H54 (cell line): Measurements from ENCODE around the gene DRC3.

Source experiments
- DNase-seq: peaks from one replicate; pipeline ENCODE4 v3.0.0; 2011; ENCODE audit warnings: low spot score, mixed read lengths; ENCODE audit not compliant: insufficient read length
- FAIRE-seq: peaks from 3 replicates; lab custom pipeline; 2011; peaks lifted over from hg19 to GRCh38; lab: Jason Lieb, UNC
- POLR2A ChIP-seq: IDR thresholded peaks from 2 replicates; pipeline ENCODE4 v1.6.1; 2011; ENCODE audit warnings: low read depth, mild to moderate bottlenecking, low read length

Gene DRC3

DNA sequence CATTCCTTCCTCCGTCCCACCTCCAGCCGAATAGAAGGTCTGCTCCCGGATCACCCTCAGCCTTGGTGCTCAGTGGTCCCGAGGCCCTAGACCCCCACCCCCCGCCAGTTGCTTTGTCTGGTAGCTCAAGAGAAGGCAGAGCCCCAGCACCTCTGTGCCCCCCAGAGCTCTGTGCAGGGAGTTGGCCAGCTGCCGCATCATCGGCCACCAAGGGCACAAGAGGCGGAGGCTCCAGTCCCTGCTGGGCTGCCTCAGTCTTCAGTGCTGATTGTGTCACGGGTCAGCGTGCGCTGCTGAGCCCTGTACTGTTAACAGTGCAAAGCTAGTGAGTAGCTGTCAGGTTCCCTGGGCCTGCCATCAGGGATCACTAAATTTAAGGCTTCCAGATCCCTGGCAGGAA, 92.9 kb downstream of the DRC3 start:
- DNase-seq (no peak), FAIRE-seq (no peak)
- no peak for TF ChIP-seq POLR2A
